Forelimb muscle (tissue), 1 donor: ENCODE measurements around the gene ARID3C. TPM values are rescaled to one million over a fixed set of nuclear protein-coding genes. Genes with fewer than 3 reads are reported as not detected.

Source experiments
- DNase-seq: peaks from one replicate; pipeline ENCODE4 v3.0.0-alpha.2; 2013; ENCODE audit warnings: low read depth
- polyA plus RNA-seq: library from polyadenylated mRNA; unstranded; fragments of 120-200 nt; gene quantifications from one replicate; pipeline ENCODE4 v1.2.1, GENCODE V29; 2013; ENCODE audit not compliant: insufficient read length

Gene ARID3C
- polyA plus RNA-seq, 1 donor, result not detected

DNA sequence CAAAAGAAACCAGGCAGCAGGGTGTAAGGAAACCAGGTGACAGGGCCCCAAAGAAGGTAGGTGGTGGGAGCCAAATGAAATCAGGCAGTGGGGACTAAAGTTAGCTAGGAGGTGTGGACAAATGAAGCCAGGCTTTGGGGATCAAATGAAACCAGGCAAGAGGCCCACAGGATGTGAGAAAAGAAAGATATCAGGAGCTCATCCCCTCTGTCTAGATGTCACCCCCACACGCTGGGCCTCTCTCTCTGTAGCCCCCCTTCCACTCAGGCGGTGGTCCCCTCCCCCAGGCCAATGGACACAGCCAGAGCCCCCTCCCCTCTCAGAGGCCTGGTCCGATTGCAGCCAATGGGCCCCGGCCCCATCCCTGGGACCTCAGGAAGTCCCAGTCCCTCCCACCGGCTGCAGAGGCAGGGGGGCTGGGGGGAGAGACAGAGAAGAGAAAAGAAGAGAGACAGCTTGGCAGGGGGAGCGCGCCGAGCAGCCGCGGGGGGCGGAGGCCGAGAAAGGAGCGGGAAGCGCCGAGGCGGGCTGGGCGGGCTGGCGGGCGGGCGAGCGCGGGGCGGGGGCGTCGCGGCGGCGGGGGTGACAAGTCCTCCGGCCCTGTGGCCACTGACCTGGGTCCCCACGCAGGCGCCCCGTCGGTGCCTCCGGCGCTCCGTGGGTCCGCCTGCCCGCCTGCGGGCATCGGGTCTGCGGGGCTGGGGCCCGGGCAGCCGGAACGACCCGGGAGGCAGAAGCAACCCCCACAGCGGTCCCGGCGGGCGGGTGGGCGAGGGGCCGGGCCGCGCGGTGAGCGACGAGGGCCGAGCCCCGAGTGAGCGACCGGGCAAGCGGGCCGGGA is 51.2 kb downstream of the ARID3C start:
- no peak for DNase-seq

DNA sequence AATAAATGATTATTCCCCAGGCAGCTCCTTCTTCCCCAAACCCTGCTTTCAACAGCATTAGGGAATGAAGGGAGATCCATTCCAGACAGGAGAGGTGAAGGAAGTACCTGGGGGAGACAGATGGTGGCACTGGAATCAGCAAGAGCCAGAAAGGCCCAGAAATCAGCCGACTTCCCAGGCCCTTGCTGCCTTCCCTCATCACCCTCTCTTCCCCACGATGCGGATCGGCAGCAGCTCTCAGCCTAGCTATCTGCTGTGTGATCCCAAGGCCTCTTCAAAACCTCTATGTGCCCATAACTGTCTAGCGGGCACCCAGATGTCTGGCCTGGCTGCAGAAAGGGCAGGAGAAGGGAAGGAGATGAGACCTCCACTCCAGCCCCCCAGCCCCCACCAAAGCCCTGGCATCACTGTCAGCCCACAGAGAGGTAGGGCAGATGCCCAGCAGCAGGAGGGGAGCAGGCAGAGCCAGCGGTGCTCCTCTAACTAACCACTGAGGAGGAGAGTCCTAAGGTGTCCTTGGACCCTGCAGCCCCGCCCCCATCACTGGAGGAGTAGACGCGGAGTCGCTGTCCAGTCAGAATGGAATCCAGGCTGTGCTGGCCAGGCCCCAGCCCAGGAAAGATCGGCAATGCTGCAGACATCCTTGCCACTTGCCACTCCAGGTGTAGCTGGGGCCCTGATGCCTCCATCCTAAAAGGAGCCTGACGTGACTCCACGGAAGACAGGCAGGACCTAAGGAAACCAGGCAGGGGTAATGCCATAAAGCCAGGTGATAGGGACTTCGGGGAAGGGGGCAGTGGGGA is 52.1 kb downstream of the ARID3C start:
- DNase-seq, result no peak

DNA sequence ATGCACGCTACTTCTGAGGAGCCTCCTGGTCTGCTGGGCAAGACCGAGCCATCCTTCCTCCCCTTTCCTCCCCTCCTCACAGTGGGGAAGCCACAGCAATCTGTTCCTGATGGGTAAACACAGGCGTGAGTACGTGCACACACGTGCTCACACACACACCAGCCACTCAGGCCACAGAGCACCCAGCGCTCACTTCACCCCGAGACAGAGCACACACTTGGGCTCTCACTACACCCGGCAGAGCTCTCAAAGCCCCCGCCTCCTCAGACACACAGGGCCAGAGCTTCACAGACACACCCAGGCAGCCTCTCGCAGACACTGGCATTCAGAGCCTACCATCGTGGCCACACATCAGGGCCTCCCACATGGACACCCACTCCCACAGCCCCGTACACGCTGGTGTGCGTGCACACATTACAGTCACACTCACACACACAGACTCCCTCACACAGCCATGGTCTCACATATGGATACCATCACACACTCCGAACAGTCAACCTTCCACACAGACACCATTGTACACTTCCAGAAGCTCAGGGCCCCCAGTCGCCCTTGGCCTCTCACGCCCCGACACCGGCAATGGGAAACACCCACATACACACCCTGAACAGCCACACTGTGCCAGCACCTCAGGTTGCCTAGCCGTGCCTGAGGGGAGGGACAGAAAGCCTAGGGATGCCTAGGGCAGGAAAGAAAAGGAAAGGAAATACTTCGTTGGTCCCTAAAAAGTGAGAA is 52.8 kb downstream of the ARID3C start:
- no peak for DNase-seq

DNA sequence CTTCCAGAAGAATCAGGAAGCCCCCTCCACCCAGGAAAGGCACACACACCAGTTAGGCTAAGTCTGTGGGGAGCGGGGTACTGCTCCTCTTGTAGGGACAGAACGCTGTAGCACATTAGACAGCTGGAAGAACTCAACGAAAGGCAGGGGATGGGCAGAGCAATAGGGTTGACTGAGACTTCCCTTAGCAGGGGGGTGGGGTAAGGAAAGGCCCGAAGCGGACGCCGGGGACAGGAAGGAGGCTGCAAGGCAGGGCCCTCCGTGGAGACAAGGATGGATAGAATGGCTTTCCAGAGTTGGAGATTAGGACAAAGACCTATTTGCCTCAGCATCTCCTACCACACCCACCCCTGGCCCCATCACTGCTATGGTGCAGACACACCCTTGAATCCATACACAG is 53.6 kb downstream of the ARID3C start:
- DNase-seq, result no peak

DNA sequence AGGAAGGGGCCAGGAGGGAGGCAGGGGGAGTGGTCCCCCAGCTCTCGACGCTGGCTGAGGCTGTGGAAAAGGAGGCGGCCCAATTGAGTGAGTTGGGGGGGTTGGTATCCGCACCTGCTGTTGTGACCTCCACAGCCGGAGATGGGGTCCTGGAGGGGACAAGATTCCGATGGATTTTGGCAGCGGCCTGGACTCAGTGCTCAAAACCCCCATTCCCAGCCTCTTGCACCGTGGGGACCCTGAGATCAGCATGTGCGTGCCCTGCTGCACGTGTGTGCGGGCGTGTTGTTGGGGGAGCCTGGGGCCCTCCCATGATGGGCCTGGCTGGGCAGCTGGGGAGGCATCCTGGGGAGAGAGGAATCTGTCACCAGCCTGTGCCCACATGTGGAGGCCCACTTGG is 54.3 kb downstream of the ARID3C start:
- DNase-seq, result no peak

DNA sequence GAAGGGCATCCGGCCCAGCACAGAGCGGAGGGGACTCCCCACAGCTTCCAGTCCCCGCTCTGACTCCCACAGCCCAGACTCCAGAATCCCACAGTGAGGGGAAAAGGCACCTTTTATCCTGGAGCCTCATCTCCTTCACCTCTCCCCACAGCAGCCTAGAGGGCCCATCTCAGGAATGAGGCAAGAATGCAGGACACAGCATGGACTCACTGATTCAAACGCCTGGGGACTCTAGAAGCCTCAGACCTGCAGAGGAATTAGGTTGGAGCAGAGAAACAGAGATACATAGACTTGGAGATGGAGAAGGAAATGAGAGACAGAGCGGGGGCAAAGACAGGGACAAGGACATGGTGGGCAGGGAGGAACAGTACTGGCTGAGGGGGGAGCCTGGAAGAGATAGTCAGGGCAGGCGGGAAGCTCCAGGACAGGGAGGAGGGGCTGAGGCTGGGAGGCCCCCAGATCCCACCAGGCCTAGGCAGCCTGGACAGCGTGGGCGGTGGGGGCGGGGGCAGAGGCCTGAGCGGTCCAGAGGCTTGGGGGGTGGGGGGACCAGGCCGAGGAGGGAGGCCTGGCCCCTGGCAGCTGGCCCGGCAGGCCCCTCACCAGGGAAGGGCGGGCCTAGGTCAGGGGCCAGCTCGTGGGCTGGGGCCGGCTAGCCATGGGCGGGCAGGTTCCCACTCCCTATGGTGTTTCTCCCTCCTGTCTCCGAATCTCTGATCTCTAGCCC is 55.1 kb downstream of the ARID3C start:
- DNase-seq, result no peak

DNA sequence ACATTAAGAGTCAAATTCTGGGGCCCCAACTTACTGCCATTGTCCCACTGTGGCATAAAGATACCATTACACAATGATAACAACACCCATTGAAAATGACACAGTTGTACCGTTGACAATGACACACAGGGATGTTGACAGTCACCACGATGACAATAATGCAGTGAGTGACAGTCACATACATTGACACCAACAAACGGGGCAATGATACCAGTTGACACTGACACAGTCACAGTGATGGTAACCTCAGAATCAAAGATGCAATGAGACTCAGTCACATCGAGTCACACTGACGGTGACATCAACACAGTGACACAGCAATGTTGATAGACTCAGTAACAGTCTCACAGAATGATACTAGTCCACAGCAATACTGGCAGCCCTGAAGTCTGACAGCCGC is 56.2 kb downstream of the ARID3C start:
- DNase-seq, result no peak

DNA sequence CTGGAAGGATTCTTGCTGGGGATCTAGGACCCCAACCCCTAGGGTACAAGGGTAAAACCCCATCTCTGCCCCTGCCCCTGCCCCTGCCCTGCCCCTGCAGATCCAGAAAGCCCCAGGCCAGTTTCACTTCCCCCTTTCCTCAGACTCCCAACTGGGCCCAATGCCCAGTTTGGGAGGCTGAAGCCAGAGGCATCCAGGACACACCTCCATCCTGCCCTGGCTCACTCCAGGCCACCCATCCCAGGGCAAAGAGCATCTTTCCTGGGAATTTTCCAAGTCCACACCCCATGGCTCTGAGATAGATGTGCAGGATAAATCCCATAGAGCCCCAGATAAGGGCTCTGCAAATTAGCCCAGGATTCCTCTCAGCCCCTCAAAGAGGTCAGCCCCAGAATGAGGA is 56.8 kb downstream of the ARID3C start:
- no peak for DNase-seq

DNA sequence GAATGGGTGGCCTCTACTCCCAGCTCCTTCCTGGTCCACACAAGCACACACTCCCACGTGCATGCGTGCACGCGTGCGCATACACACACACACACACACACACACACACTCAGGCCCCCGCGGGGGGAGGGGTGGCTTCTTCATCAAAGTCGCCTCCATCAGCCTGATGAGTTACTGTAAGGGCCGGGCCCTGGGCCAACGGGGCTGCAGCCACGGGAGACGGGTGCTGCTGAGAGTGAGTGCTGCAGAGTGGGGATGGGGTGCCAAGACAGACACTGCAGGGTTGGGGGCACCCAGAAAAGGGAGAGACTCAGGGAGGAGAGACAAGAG is 57.4 kb downstream of the ARID3C start:
- no peak for DNase-seq

Other genes with a start within 250 kb of the ARID3C start
- gene FAM219A, start 170.5 kb downstream of the ARID3C start, polyA plus RNA-seq, result 11.7 TPM
- gene DNAI1, start 170.3 kb downstream of the ARID3C start, polyA plus RNA-seq, result 0.24 TPM
- gene ENHO, start 106.1 kb downstream of the ARID3C start, polyA plus RNA-seq, result 3.4 TPM
- 44.9 TPM for gene CNTFR, start 39.3 kb downstream of the ARID3C start, polyA plus RNA-seq
- 20.3 TPM for gene RPP25L, start 17.0 kb downstream of the ARID3C start, polyA plus RNA-seq
- 62.5 TPM for gene DCTN3, start 8.6 kb downstream of the ARID3C start, polyA plus RNA-seq
- gene SIGMAR1, start 8.7 kb upstream of the ARID3C start, polyA plus RNA-seq, result 47.3 TPM
- gene GALT, start 17.6 kb upstream of the ARID3C start, polyA plus RNA-seq, result 38.4 TPM
- gene IL11RA, start 23.1 kb upstream of the ARID3C start, polyA plus RNA-seq, result 105 TPM
- gene CCL27, start 33.6 kb upstream of the ARID3C start, polyA plus RNA-seq, result 0.51 TPM
- gene CCL19, start 62.2 kb upstream of the ARID3C start, polyA plus RNA-seq, result not detected
- 9.2 TPM for gene CCL21, start 81.1 kb upstream of the ARID3C start, polyA plus RNA-seq